Esophagus muscularis mucosa (tissue), 4 donors: ENCODE data around the gene NAV2. TPM values are rescaled to one million over a fixed set of nuclear protein-coding genes. Genes with fewer than 3 reads are reported as not detected.

Experiments
- DNase-seq: peaks from one replicate; pipeline ENCODE4 v3.0.0-alpha.2; 2017; ENCODE audit errors: extremely low spot score
- H3K27ac ChIP-seq, 4 donors: fragments of 200-600 bp; sonication (generic); replicated peaks in 1 of 4; 1 replicate in 3 of 4; 2 replicates in 1 of 4; pipeline ENCODE4 v1.5.1; 2016 to 2019; ENCODE audit warnings: mild to moderate bottlenecking in 1 of 4
- H3K27me3 ChIP-seq, 4 donors: fragments of 200-600 bp; sonication (generic); one replicate each; pipeline versions ENCODE4 v1.5.1 to v1.6.0; 2016 to 2019
- H3K36me3 ChIP-seq, 4 donors: fragments of 200-600 bp; sonication (generic); one replicate each; pipeline ENCODE4 v1.5.1; 2016 to 2019
- H3K4me1 ChIP-seq, 4 donors: fragments of 200-600 bp; sonication (generic); one replicate each; pipeline ENCODE4 v1.5.1; 2016 to 2019
- H3K4me3 ChIP-seq, 4 donors: fragments of 200-600 bp; sonication (generic); 1 replicate in 2 of 4; 2 replicates in 2 of 4; pipeline ENCODE4 v1.5.1; 2016 to 2019; ENCODE audit warnings: mild to moderate bottlenecking in 4 of 4, moderate library complexity in 1 of 4
- H3K9me3 ChIP-seq, 4 donors: fragments of 200-600 bp; sonication (generic); 1 replicate in 3 of 4; 2 replicates in 1 of 4; pipeline ENCODE4 v1.5.1; 2016 to 2019
- EP300 ChIP-seq: sonication (generic); formaldehyde crosslinking; IDR thresholded peaks from one replicate; pipeline ENCODE4 v1.6.1; 2017; ENCODE audit warnings: antibody characterized with exemption
- POLR2A ChIP-seq: fragments of 450-650 bp; IDR thresholded peaks from one replicate; pipeline ENCODE4 v1.6.1; 2017; ENCODE audit warnings: antibody characterized with exemption, moderate library complexity, mild to moderate bottlenecking, low read depth
- POLR2AphosphoS5 ChIP-seq, 2 donors: sonication (generic); formaldehyde crosslinking; IDR thresholded peaks; one replicate each; pipeline ENCODE4 v1.6.1; 2017; ENCODE audit warnings: antibody characterized with exemption in 2 of 2
- WGBS: methylation state at CpG from one replicate; pipeline ENCODE4 v1.1.5; 2018; 5-methylcytosine and 5-hydroxymethylcytosine counted together
- intact Hi-C: fragments of 100-400 bp; cut with DNase I; formaldehyde crosslinking; loops from one replicate; pipeline ENCODE4 v1.15.1; 2023
- total RNA-seq, 4 donors: library from RNA; depleted of rRNA; stranded (reverse); fragments of >200 nt; gene quantifications; one replicate each; pipeline versions ENCODE4 v1.1.0 to v1.2.1, GENCODE V29; 2016
- TF ChIP-seq, protein P1 (sequence below), 3 experiments: fragments of 200-600 bp in 2 of 3; fragments of 450-650 bp in 1 of 3; sonication (generic) in 2 of 3; IDR thresholded peaks; one replicate each; pipeline ENCODE4 v1.5.1; 2017 to 2019; ENCODE audit warnings: antibody characterized with exemption in 3 of 3, mild to moderate bottlenecking in 2 of 3, moderate library complexity in 1 of 3

Gene NAV2, protein sequence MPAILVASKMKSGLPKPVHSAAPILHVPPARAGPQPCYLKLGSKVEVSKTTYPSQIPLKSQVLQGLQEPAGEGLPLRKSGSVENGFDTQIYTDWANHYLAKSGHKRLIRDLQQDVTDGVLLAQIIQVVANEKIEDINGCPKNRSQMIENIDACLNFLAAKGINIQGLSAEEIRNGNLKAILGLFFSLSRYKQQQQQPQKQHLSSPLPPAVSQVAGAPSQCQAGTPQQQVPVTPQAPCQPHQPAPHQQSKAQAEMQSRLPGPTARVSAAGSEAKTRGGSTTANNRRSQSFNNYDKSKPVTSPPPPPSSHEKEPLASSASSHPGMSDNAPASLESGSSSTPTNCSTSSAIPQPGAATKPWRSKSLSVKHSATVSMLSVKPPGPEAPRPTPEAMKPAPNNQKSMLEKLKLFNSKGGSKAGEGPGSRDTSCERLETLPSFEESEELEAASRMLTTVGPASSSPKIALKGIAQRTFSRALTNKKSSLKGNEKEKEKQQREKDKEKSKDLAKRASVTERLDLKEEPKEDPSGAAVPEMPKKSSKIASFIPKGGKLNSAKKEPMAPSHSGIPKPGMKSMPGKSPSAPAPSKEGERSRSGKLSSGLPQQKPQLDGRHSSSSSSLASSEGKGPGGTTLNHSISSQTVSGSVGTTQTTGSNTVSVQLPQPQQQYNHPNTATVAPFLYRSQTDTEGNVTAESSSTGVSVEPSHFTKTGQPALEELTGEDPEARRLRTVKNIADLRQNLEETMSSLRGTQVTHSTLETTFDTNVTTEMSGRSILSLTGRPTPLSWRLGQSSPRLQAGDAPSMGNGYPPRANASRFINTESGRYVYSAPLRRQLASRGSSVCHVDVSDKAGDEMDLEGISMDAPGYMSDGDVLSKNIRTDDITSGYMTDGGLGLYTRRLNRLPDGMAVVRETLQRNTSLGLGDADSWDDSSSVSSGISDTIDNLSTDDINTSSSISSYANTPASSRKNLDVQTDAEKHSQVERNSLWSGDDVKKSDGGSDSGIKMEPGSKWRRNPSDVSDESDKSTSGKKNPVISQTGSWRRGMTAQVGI (N-terminal part only)
- total RNA-seq = 10 to 100 TPM; 21.9 to 57.0 (median 37.5) TPM

DNA sequence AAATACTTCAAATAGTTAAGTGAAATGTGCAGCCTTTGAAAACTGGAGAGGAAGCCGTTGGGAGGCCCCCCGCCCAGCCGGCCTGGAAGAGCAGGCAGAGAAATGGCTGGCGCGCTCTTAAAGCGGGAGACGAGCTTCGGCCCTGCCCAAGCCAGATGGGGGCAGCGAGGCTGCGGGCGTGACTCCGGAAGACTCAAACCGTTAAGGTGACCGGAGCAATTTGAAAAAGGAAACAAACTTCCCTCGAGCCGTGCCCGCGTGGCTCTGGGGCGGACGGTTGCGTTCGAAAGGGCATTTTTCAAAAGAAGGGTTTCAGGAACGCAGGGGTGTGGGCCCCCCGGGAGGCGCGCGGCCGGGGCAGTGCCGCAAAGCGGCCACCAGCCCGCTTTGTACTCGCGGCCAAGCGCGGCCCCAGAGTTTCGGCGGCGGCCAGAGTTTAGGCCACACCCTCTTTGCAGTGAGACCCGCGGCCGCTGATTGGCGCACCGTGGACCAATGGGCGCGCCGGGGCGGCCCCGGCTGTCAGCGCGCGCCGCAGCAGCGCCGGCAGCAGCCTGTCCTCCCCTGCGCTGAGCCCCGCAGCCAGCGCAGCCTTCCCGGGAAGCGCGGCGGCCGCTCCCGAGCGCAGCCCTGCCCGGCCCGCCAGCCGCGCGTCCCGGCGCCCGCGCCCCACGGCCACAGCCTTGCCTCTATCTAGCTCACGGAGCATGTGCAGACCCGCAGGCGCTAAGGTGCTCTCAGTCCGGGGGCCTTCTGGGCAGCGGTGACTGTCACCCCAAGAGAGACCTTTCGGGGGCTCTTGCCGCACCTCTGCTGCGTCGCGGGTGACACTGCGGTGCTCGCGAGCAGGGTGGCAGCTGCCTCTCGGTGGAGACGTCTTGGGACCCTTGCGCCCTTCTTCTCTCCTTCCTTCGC, at the start of gene NAV2:
Gene NAV2 (plus strand): TSS at position 557 of the 915 bp plus-strand sequence. CDS start 859 bp downstream, outside the sequence.
- under 1% methylated on average over 23 of the region's 91 CpGs for WGBS
- peaks cover 38 to 68% (median 60%) of the 10 kb centered on the region in 4 donors for H3K4me1 ChIP-seq
- TF ChIP-seq POLR2A = peak; percentile 88
- TF ChIP-seq, protein P1, sequence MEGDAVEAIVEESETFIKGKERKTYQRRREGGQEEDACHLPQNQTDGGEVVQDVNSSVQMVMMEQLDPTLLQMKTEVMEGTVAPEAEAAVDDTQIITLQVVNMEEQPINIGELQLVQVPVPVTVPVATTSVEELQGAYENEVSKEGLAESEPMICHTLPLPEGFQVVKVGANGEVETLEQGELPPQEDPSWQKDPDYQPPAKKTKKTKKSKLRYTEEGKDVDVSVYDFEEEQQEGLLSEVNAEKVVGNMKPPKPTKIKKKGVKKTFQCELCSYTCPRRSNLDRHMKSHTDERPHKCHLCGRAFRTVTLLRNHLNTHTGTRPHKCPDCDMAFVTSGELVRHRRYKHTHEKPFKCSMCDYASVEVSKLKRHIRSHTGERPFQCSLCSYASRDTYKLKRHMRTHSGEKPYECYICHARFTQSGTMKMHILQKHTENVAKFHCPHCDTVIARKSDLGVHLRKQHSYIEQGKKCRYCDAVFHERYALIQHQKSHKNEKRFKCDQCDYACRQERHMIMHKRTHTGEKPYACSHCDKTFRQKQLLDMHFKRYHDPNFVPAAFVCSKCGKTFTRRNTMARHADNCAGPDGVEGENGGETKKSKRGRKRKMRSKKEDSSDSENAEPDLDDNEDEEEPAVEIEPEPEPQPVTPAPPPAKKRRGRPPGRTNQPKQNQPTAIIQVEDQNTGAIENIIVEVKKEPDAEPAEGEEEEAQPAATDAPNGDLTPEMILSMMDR (IDR thresholded peaks at IDR 0.05) = peak in 2 of 3 experiments; percentile 5 to 16
- no peak for TF ChIP-seq EP300
- peak; percentile 91 to 97 for TF ChIP-seq POLR2AphosphoS5 (IDR thresholded peaks at IDR 0.05)
- H3K36me3 ChIP-seq = no peaks in the 10 kb centered on the region
- no peaks in the 10 kb centered on the region for H3K27me3 ChIP-seq
- intact Hi-C loops = loop anchor here (5.0 kb wide), 1 partner anchor 35 kb away; no protein-coding TSS in a partner anchor
- peak within 1 kb of the TSS; percentile 92 to 97 (median 96) for H3K27ac ChIP-seq
- H3K4me3 ChIP-seq = peak within 1 kb of the TSS; percentile 76 to 88 (median 79)
- H3K9me3 ChIP-seq = no peaks in the 10 kb centered on the region
- peak; percentile 96 for DNase-seq

DNA sequence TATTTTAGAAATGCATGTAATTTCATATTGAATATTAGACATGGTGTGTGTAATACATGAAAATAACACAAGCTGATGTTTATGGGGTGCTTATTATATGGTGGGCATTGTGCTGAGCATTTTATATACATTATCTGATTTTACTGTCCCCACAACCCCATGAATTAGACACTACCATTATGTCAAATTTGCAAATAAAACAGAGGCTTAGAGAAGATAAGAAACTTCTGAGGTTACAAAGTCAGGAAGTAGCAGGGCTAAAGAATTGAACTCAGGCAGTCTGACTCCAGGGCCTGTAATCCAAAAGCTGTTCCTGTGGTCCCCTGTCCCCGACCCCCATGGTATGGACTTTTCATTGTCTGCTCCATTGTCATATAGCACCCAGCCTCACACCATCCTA, 49.4 kb upstream of the NAV2 start:
- WGBS = 63% methylated on average over 1 of the region's 1 CpG
- TF ChIP-seq, protein P1 (IDR thresholded peaks at IDR 0.05) = no peak
- TF ChIP-seq POLR2AphosphoS5 (IDR thresholded peaks at IDR 0.05) = no peak
- TF ChIP-seq POLR2A = no peak
- TF ChIP-seq EP300 = no peak
- intact Hi-C loops = no loop called here

DNA sequence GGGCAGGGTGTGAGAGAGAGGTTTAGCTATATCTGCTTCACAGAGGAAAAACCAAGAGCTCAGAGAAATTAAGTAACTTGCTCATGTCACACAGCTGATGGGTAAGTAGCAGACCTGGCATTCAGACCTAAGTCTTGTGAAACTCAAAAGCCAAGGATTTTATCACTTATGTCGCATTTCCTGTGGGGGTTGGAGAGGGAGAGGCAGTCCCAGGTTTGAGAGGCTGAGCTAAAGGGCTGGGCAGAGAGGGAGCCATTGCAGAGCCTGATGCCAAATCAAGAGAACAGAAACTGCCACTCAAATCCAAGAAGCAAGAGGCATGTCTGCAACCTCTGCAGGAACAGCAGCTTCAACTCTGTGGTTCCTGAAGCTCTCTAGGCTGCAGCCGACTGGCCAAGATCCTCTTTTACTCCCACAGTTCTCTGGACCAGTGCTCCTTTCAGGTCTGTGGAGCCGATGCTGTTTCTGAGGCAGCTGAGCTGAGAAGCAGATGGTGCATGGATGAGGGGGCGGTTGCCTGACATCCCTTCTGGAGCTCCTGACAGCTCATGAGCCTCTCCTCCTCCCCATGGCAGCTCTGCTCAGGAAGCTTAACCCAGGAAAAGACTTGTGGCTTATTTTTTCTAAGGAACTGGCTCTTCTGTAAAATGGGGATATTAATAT, 47.6 kb upstream of the NAV2 start:
- TF ChIP-seq POLR2AphosphoS5 (IDR thresholded peaks at IDR 0.05) (no peak), EP300 (no peak), POLR2A (no peak)
- TF ChIP-seq, protein P1 (IDR thresholded peaks at IDR 0.05) = no peak
- Histone ChIP-seq H3K27ac (no peak overlapping the region), H3K36me3 (no peaks in the 10 kb centered on the region), H3K4me3 (no peak overlapping the region), H3K27me3 (no peaks in the 10 kb centered on the region), H3K4me1 (peaks cover 10 to 27% (median 16%) of the 10 kb centered on the region in 4 donors), H3K9me3 (no peaks in the 10 kb centered on the region)
- intact Hi-C loops = no loop called here
- no peak for DNase-seq
- 47% methylated on average over 2 of the region's 4 CpGs for WGBS

More for the DNA sequence above, 49.4 kb upstream of the NAV2 start:
- no peak for DNase-seq
- Histone ChIP-seq H3K27ac (no peak overlapping the region), H3K27me3 (no peaks in the 10 kb centered on the region), H3K36me3 (no peaks in the 10 kb centered on the region), H3K9me3 (no peaks in the 10 kb centered on the region), H3K4me3 (no peak overlapping the region), H3K4me1 (peaks cover 11 to 22% (median 17%) of the 10 kb centered on the region in 4 donors)

GRCh38 chr11:19666951-19667350, 45.7 kb upstream of the NAV2 start:
- Histone ChIP-seq H3K36me3 (no peaks in the 10 kb centered on the region), H3K4me3 (no peak overlapping the region), H3K27me3 (no peaks in the 10 kb centered on the region), H3K9me3 (no peaks in the 10 kb centered on the region), H3K4me1 (peaks cover 6 to 30% (median 28%) of the 10 kb centered on the region in 4 donors), H3K27ac (no peak overlapping the region)
- no peak for DNase-seq
- intact Hi-C loops = no loop called here
- 93% methylated on average over 3 of the region's 3 CpGs for WGBS
- no peak for TF ChIP-seq POLR2A
- no peak for TF ChIP-seq POLR2AphosphoS5 (IDR thresholded peaks at IDR 0.05)
- TF ChIP-seq, protein P1 (IDR thresholded peaks at IDR 0.05) = no peak
- TF ChIP-seq EP300 = no peak
